T1000 (cell line): ENCODE data around the gene TNFAIP8L2.
"Not testable (repeated sequence)": the region's sequence is repeated elsewhere in the genome, so short reads cannot be mapped to it uniquely, and the experiment has no call there.

Source experiments
- DNase-seq: peaks from one replicate; lab custom pipeline; 2025; ENCODE audit warnings: mixed read lengths; lab: John Stamatoyannopoulos, UW

Gene TNFAIP8L2

GRCh38 chr1:151189637-151190445 lies 33.4 kb downstream of the TNFAIP8L2 start, which contains the start of gene VPS72:
VPS72 (minus strand) TSS chr1:151190197; CDS start chr1:151190121, 76 bp downstream.
- DNase-seq = peak; percentile 55

GRCh38 chr1:151192047-151192446 lies 35.6 kb downstream of the TNFAIP8L2 start:
- no peak for DNase-seq

- DNase-seq = no peak
Observed at GRCh38 chr1:151193304-151193703, 36.9 kb downstream of the TNFAIP8L2 start.

- DNase-seq = no peak
Observed at GRCh38 chr1:151193856-151194255, 37.4 kb downstream of the TNFAIP8L2 start.

- peak; percentile 81 for DNase-seq
Observed at GRCh38 chr1:151194894-151195594, 38.6 kb downstream of the TNFAIP8L2 start.

GRCh38 chr1:151196292-151196800 lies 39.9 kb downstream of the TNFAIP8L2 start:
- peak; percentile 49 for DNase-seq

GRCh38 chr1:151197863-151198253 lies 41.4 kb downstream of the TNFAIP8L2 start:
- DNase-seq = no peak

GRCh38 chr1:151198254-151199127 lies 42.0 kb downstream of the TNFAIP8L2 start, which contains the start of gene PIP5K1A:
PIP5K1A (plus strand) TSS chr1:151198552; CDS start chr1:151198997, 445 bp downstream.
- peak; percentile 96 for DNase-seq

- DNase-seq = peak; percentile 40
Observed at GRCh38 chr1:151199873-151200581, 43.6 kb downstream of the TNFAIP8L2 start.

GRCh38 chr1:151205381-151205965 lies 49.0 kb downstream of the TNFAIP8L2 start:
- not testable (repeated sequence) for DNase-seq
